HCT116 (cell line): Measurements from ENCODE around the gene KRTAP10-10.

Source experiments
- EGR1 ChIP-seq: IDR thresholded peaks from 2 replicates; pipeline ENCODE4 v1.6.1; 2012; ENCODE audit warnings: low read depth
- EZH2 ChIP-seq: fragments of 200-600 bp; sonication (generic); IDR thresholded peaks from 2 replicates; pipeline ENCODE4 v1.6.1; 2017; ENCODE audit warnings: antibody characterized with exemption, mixed run types
- JUND ChIP-seq: IDR thresholded peaks from 2 replicates; pipeline ENCODE4 v1.6.1; 2012
- POLR2A ChIP-seq: IDR thresholded peaks from 2 replicates; pipeline ENCODE4 v1.7.0; 2011; ENCODE audit warnings: borderline replicate concordance; ENCODE audit not compliant: insufficient read depth, insufficient read length; ENCODE audit errors: extremely low read depth
- POLR2AphosphoS5 ChIP-seq: IDR thresholded peaks from 2 replicates; pipeline ENCODE4 v1.6.1; 2011; ENCODE audit warnings: mild to moderate bottlenecking, low read depth, low read length, moderate library complexity
- RAD21 ChIP-seq: IDR thresholded peaks from 2 replicates; pipeline ENCODE4 v1.6.1; 2012; ENCODE audit warnings: low read depth, mild to moderate bottlenecking
- YY1 ChIP-seq: IDR thresholded peaks from 2 replicates; pipeline ENCODE4 v1.6.1; 2011; ENCODE audit warnings: low read length, low read depth, moderate library complexity, mild to moderate bottlenecking; ENCODE audit not compliant: insufficient replicate concordance; ENCODE audit errors: extremely low read depth
- TF ChIP-seq, protein P1 (sequence below), 3 experiments: fragments of 200-600 bp in 1 of 3; sonication (generic) in 1 of 3; IDR thresholded peaks in 2 of 3; conservative IDR thresholded peaks in 1 of 3; 2 replicates each; pipeline ENCODE4 v1.5.1; 2012 to 2017; ENCODE audit warnings: low read depth in 2 of 3, low read length in 2 of 3, antibody characterized with exemption in 1 of 3, borderline replicate concordance in 1 of 3, control low read depth in 1 of 3, mild to moderate bottlenecking in 1 of 3, mixed read lengths in 1 of 3, mixed run types in 1 of 3, moderate library complexity in 1 of 3; ENCODE audit not compliant: insufficient read depth in 1 of 3
- TF ChIP-seq, protein P2 (sequence below): IDR thresholded peaks from 2 replicates; pipeline ENCODE4 v1.6.1; 2012

DNA sequence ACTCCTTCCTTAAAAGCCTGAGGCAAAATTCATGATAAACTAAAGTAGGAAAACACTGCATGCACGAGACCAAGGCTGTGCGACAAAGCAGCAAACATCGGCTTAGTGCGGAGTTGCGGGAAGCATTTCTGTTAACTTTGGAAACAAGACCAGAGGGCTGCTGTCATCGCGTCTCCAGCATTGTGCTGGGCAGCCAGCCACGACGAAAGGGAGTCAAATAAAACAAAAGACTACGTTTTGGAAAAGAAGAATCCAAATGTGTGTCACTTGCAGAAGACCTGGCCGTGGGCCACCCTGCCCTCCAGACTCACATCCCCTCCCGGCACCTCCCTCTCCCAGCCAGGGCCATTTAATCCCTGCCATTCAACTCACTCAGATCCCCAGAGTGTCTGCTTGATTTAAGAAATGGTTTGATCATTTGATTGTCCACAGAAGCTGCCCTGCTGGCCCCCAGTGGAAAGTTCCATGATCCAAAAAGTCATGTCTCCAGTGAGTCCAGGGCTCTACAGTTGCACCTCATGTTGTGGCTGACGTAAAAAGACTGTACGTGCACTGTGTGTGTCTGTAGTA, 6.7 kb downstream of the KRTAP10-10 start:
- TF ChIP-seq EZH2 (no peak), EGR1 (no peak), RAD21 (no peak), YY1 (no peak), POLR2A (no peak), JUND (no peak), POLR2AphosphoS5 (no peak)
- TF ChIP-seq, protein P1, sequence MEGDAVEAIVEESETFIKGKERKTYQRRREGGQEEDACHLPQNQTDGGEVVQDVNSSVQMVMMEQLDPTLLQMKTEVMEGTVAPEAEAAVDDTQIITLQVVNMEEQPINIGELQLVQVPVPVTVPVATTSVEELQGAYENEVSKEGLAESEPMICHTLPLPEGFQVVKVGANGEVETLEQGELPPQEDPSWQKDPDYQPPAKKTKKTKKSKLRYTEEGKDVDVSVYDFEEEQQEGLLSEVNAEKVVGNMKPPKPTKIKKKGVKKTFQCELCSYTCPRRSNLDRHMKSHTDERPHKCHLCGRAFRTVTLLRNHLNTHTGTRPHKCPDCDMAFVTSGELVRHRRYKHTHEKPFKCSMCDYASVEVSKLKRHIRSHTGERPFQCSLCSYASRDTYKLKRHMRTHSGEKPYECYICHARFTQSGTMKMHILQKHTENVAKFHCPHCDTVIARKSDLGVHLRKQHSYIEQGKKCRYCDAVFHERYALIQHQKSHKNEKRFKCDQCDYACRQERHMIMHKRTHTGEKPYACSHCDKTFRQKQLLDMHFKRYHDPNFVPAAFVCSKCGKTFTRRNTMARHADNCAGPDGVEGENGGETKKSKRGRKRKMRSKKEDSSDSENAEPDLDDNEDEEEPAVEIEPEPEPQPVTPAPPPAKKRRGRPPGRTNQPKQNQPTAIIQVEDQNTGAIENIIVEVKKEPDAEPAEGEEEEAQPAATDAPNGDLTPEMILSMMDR (IDR thresholded peaks at IDR 0.05 in 2 of 3, conservative IDR thresholded peaks at IDR 0.05 in 1 of 3; ENCODE audit: borderline replicate concordance in 1 of 3, insufficient read depth in 1 of 3, low read depth in 2 of 3, low read length in 2 of 3), result no peak
- TF ChIP-seq, protein P2, sequence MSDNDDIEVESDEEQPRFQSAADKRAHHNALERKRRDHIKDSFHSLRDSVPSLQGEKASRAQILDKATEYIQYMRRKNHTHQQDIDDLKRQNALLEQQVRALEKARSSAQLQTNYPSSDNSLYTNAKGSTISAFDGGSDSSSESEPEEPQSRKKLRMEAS, result no peak
